ENCODE measurements around the gene DOCK4.

The DOCK4 gene

GRCh38 chr7:112073530-112073929 is 132.7 kb downstream of the DOCK4 start:
- DNase-seq, result no peak

GRCh38 chr7:112072541-112073245 is 133.5 kb downstream of the DOCK4 start:
- no peak for DNase-seq

- no peak for DNase-seq
These were observed 134.3 kb downstream of the DOCK4 start for GRCh38 chr7:112071856-112072255.

- DNase-seq, result no peak
These were observed 135.4 kb downstream of the DOCK4 start for GRCh38 chr7:112070674-112071256.

GRCh38 chr7:112069879-112070321 is 136.3 kb downstream of the DOCK4 start:
- no peak for DNase-seq

- no peak for DNase-seq
These were observed 137.2 kb downstream of the DOCK4 start for GRCh38 chr7:112068967-112069366.

GRCh38 chr7:112067632-112068540 is 138.3 kb downstream of the DOCK4 start:
- no peak for DNase-seq

- no peak for DNase-seq
These were observed 139.0 kb downstream of the DOCK4 start for GRCh38 chr7:112067200-112067599.

- no peak for DNase-seq
These were observed 140.4 kb downstream of the DOCK4 start for GRCh38 chr7:112065758-112066157.

- peak in 1 of 2 experiments; percentile 18 for DNase-seq
These were observed 141.4 kb downstream of the DOCK4 start for GRCh38 chr7:112064627-112065385.

GRCh38 chr7:112063974-112064373 is 142.2 kb downstream of the DOCK4 start:
- DNase-seq, result no peak

- peak in 1 of 2 experiments; percentile 21 for DNase-seq
These were observed 145.1 kb downstream of the DOCK4 start for GRCh38 chr7:112061051-112061450.

GRCh38 chr7:112060625-112061024 is 145.6 kb downstream of the DOCK4 start:
- no peak for DNase-seq

GRCh38 chr7:112059675-112060074 is 146.5 kb downstream of the DOCK4 start:
- no peak for DNase-seq

GRCh38 chr7:112058686-112059085 is 147.5 kb downstream of the DOCK4 start:
- DNase-seq, result no peak

- DNase-seq, result peak; percentile 85 to 91
These were observed 149.8 kb downstream of the DOCK4 start for GRCh38 chr7:112056409-112056808.

GRCh38 chr7:112053737-112054069 is 152.5 kb downstream of the DOCK4 start:
- no peak for DNase-seq

GRCh38 chr7:112052993-112053736 is 153.0 kb downstream of the DOCK4 start:
- no peak for DNase-seq

GRCh38 chr7:112052498-112052897 is 153.7 kb downstream of the DOCK4 start:
- DNase-seq, result no peak

GRCh38 chr7:112050250-112050881 is 155.8 kb downstream of the DOCK4 start:
- DNase-seq, result no peak

- no peak for DNase-seq
These were observed 156.5 kb downstream of the DOCK4 start for GRCh38 chr7:112049555-112050249.
